ENCODE measurements around the gene UNC119.

Gene UNC119

DNA sequence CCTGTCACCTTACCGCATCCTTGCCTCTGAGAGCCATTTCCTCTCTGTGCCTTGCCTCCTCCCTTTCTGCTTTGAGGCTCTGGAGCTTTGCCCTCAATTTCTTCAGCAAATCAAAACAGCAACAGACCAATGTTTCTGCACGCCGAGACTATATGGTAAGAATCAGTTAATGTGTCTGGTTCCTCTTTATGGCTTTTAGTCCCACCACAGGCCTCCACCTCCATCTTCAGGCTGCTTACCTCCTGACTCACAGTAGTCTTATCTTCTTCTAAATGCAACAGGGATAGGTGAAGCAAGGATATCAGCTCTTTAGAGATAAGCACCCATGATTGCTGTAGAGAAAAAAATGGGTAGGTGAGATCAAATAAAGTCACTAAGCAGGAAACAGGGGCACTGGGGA is 33.4 kb upstream of the UNC119 start:
- DNase-seq (ENCODE audit: low read depth) = no peak
- TF ChIP-seq, protein P1, sequence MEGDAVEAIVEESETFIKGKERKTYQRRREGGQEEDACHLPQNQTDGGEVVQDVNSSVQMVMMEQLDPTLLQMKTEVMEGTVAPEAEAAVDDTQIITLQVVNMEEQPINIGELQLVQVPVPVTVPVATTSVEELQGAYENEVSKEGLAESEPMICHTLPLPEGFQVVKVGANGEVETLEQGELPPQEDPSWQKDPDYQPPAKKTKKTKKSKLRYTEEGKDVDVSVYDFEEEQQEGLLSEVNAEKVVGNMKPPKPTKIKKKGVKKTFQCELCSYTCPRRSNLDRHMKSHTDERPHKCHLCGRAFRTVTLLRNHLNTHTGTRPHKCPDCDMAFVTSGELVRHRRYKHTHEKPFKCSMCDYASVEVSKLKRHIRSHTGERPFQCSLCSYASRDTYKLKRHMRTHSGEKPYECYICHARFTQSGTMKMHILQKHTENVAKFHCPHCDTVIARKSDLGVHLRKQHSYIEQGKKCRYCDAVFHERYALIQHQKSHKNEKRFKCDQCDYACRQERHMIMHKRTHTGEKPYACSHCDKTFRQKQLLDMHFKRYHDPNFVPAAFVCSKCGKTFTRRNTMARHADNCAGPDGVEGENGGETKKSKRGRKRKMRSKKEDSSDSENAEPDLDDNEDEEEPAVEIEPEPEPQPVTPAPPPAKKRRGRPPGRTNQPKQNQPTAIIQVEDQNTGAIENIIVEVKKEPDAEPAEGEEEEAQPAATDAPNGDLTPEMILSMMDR (IDR thresholded peaks at IDR 0.05; ENCODE audit: low read length, missing control alignments) = no peak
- H3K4me3 ChIP-seq (replicated peaks; ENCODE audit: low read depth, low read length) = no peak overlapping the region

DNA sequence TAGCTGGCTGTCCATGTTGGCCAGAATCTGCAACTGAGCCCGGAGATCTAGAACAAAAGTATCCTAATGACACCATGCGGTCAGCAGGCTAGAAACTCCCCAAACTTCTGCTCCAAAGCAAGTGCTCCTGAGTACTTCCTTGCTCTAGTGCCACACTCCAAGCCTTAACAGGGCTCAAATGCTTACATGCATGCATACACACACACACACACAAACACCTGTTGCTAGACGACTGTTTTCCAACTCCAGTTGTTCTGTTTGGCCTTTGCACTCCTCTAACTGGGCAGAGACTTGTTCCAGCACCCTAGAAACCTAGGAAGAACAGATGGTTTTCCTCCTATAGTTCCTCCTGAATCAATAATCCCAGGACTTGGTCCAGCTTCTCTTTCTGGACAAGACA is 32.0 kb upstream of the UNC119 start:
- no peak for DNase-seq (ENCODE audit: low read depth)
- no peak overlapping the region for H3K4me3 ChIP-seq (replicated peaks; ENCODE audit: low read depth, low read length)
- TF ChIP-seq, protein P1 (IDR thresholded peaks at IDR 0.05; ENCODE audit: low read length, missing control alignments) = no peak

DNA sequence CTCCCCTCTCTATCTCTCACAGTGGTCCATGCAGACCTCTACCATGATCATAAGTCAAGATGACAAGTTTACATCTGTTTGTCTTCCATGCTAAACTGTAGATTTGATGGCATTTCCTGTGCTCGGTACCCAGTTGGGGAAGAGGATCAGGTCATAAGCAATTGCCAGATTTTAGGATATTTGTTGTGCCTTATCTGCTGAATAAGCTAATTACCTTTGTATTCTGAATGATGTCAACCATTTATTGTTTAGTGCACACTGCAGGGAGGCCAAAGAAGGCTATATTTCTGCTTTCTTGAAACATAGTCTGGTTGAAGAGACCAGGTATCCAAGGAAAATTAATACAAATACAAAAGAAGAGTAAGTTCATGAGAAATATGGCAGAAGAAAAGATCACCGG is 30.1 kb upstream of the UNC119 start:
- TF ChIP-seq, protein P1 (IDR thresholded peaks at IDR 0.05; ENCODE audit: low read length, missing control alignments) = no peak
- H3K4me3 ChIP-seq (replicated peaks; ENCODE audit: low read depth, low read length) = no peak overlapping the region
- no peak for DNase-seq (ENCODE audit: low read depth)

DNA sequence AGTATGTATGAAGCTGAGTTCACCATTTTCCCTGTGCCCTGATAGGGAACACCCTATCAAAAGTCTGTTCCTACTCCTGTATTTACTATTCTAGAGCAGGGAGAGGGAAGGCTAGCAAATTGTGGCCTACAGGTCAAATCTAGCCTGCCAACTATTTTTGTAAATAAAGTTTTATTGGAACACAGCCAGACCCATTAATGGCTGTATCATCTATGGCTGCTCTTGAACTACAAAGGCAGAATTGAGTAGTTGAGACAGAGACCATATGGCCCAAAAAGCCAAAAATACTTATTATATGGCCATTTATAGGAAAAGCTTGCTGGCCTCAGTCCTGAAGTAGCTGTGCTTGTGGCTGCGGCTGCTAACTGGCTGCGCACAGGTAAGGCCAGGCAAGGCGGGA is 28.5 kb upstream of the UNC119 start:
- DNase-seq (ENCODE audit: low read depth) = no peak
- no peak overlapping the region for H3K4me3 ChIP-seq (replicated peaks; ENCODE audit: low read depth, low read length)
- TF ChIP-seq, protein P1 (IDR thresholded peaks at IDR 0.05; ENCODE audit: low read length, missing control alignments) = no peak

DNA sequence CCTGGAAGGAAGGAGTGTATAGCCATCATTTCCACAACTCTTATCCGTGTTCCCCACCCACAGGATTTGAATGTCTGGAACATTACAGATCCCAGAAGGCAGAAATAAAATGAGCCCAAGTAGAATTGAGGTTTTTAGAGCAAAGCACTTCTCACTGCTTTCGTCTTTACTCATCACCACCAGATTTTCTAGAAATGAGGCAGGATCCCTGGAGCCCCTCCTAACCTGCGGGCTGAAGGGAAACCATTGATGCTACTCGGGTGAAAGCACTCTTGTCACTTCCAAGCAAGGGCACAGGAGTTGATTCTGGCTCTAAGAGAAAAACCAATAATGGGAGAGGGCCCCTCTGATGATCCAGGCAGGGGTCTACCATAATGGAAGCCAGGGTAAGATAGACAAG is 27.1 kb upstream of the UNC119 start:
- TF ChIP-seq, protein P1 (IDR thresholded peaks at IDR 0.05; ENCODE audit: low read length, missing control alignments) = no peak
- no peak overlapping the region for H3K4me3 ChIP-seq (replicated peaks; ENCODE audit: low read depth, low read length)
- DNase-seq (ENCODE audit: low read depth) = no peak

DNA sequence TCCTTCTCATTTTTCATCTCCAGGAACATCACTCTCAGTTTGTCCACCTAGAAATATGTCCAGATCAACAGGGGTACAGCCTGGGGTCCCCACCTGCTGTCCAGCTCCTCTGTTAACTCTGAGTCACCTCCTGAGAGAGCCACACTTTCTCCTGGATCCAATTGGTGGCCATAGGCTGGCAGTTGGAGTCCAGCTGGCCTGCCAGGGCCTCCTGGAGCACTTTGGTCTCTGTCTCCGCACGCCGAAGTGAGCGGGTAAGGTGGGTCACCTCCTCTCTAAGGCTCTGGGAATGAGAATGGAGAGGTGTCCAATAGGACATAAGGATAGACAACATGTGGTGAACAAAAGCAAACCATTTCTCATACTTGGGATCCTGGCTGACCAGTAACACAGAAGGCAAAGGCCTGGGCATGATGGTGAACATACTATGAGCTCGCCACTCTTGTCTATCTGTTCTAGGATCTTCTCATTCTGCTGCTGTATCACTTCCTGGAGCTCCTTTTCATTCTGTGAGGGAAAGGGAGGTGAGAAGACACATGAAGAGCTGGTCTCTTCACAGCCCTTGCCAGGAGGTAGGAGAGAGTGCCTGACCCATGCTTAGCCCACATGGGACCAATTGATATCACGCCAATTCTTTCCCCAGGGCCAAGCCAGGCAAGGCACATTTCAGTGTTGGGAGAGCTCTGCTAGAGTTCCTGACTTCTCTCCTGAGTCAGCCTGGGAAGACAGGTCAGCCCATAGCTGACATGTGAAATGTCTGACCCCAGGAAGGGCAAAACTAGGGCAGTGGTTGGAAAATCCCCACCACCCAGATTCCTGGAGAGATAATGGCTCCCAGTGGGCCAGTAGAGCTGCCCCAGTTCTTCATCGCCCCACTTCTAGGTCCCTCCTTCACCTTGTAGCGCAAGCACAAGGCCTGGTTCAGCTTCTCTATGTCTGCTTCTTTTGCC is 26.1 kb upstream of the UNC119 start:
- no peak for DNase-seq (ENCODE audit: low read depth)
- TF ChIP-seq, protein P1 (IDR thresholded peaks at IDR 0.05; ENCODE audit: low read length, missing control alignments) = no peak
- no peak overlapping the region for H3K4me3 ChIP-seq (replicated peaks; ENCODE audit: low read depth, low read length)

DNA sequence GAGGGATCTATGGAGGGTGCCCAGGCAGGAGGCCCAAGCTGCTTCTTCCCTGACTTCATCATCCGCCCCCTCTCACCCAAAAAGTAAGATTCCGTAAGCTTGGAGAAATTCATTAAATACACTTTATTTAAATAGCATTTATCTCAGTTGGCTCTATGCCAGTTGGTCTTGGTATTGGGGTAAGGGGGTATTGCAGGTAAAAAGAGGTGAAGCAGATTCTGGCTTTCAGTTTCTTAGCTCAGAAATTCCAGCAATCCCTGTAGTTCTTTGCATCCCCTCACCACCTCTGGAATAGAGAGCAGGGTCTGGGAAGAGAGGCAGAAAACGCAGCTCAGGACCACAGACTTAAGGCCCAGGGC is 25.0 kb upstream of the UNC119 start:
- TF ChIP-seq, protein P1 (IDR thresholded peaks at IDR 0.05; ENCODE audit: low read length, missing control alignments) = no peak
- no peak for DNase-seq (ENCODE audit: low read depth)
- no peak overlapping the region for H3K4me3 ChIP-seq (replicated peaks; ENCODE audit: low read depth, low read length)

Data from fibroblast of pulmonary artery (primary cell).